OCI-LY1 (cell line): Measurements from ENCODE around the gene SLAMF8.

Experiments used
- EZH2 ChIP-seq: fragments of 200-600 bp; sonication (generic), shearing (Covaris generic); IDR thresholded peaks from 2 replicates; pipeline ENCODE4 v1.8.0; 2017; ENCODE audit warnings: borderline replicate concordance, mixed run types, mild to moderate bottlenecking, antibody characterized with exemption, low read length, moderate library complexity, mixed read lengths
- TF ChIP-seq, protein P1 (sequence below): fragments of 200-600 bp; sonication (generic), shearing (Covaris generic); IDR thresholded peaks from 2 replicates; pipeline ENCODE4 v1.5.1; 2017; ENCODE audit warnings: mild to moderate bottlenecking, antibody characterized with exemption, low read length, moderate library complexity, mixed read lengths

DNA sequence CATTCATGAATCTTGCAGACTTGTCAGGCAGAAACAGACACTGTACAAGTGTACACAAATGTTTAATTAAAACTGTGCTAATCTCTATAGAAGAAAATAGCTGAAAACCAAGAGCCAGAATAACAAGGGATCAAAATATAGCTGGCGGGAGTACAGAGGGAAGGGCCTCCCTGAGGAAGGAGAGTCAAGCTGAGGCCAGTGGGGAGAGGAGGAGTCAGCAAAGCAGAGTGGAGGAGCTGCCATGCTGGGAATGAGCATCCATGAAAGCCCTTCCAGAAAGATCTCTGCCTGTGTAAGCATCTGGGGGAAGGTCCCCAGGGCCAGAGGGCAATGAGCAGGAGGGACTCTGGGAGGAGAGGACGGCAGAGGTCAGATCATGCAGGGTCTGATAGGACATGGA lies 15.1 kb downstream of the SLAMF8 start:
- TF ChIP-seq, protein P1, sequence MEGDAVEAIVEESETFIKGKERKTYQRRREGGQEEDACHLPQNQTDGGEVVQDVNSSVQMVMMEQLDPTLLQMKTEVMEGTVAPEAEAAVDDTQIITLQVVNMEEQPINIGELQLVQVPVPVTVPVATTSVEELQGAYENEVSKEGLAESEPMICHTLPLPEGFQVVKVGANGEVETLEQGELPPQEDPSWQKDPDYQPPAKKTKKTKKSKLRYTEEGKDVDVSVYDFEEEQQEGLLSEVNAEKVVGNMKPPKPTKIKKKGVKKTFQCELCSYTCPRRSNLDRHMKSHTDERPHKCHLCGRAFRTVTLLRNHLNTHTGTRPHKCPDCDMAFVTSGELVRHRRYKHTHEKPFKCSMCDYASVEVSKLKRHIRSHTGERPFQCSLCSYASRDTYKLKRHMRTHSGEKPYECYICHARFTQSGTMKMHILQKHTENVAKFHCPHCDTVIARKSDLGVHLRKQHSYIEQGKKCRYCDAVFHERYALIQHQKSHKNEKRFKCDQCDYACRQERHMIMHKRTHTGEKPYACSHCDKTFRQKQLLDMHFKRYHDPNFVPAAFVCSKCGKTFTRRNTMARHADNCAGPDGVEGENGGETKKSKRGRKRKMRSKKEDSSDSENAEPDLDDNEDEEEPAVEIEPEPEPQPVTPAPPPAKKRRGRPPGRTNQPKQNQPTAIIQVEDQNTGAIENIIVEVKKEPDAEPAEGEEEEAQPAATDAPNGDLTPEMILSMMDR, result no peak
- TF ChIP-seq EZH2, result no peak
